HG03159 (cell line): Measurements from ENCODE around the gene RYR3.
"Not testable (repeated sequence)": the region's sequence is repeated elsewhere in the genome, so short reads cannot be mapped to it uniquely, and the experiment has no call there.

Source experiments
- ATAC-seq: cut with Tn5 transposase; IDR thresholded peaks from one replicate; pipeline ENCODE4 v1.9.1; 2021; ENCODE audit warnings: mild to moderate bottlenecking, moderate library complexity; ENCODE audit not compliant: unreplicated experiment

RYR3 gene

DNA sequence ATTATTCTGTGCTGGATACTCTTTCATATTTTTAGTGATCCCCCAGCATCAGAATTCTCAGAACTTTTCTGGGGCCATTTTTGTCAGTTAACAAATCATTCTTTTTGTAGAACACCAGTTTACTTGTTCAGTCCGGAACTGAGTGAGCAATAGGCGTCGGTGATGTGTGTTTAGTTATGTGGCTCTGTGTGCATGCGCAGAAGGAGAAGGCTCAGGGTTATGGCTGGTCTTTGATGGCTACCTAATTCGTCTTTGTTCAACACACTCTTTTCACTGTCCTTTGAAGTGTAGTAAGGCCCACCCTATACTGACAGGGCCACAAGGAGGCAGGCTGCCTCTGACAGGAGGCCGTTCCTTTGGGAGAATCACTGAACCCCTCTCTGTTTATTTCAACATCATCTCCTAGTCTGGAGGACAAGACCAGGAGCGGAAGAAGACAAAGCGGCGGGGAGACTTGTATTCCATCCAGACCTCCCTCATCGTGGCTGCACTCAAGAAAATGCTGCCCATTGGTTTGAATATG, 499.4 kb downstream of the RYR3 start:
- ATAC-seq = no peak

DNA sequence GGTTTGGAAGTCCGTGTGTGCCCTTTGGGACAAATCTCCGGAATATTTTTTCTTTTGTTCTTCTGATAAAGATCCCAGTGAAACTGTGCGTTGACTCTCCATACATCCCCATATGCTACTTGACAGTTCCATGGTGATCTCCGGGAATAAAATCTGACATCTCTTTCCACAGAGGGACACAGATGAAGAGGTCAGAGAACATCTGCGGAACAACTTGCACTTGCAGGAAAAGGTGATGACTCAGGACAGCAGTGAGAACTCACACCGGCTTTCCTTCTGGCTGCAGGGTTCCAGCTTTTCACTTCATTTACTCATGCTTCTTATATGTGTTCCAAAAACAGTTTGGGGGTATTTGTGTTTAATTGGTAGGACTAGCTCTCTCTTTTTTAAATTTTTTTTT, 500.0 kb downstream of the RYR3 start:
- ATAC-seq = no peak

DNA sequence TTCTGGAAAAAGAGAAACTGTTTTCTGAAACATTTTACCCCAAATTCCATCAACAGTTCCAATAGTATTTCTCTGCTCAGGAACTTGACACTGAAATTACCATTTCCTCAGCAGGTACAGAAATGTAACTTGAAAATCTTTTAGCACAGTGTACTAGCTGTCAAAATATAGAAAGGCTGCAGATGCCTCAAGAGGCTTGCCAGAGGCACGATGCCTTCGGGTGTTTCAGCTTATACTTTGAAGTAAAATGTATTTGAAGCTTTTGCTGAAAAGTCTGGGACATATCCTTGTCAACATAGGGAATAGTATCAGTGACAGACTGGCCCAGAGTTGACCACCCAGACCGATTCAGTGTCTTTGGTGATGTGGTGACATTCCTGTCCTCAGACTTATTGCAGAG, 503.1 kb downstream of the RYR3 start:
- no peak for ATAC-seq

DNA sequence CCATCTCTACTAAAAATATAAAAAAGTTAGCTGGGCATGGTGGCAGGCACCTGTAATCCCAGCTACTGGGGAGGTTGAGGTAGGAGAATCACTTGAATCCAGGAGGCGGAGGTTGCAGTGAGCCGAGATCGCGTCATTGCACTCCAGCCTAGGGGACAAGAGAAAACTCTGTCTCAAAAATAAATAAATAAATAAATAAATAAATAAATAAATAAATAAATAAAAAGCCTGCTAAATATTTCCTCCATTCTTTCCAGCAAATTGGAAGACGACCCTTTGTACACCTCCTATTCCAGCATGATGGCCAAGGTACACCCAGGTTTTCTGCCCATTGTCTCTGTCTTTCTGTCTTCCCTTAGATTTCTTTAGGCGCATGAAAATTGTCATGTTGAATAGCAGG, 508.7 kb downstream of the RYR3 start:
- not testable (repeated sequence) for ATAC-seq

DNA sequence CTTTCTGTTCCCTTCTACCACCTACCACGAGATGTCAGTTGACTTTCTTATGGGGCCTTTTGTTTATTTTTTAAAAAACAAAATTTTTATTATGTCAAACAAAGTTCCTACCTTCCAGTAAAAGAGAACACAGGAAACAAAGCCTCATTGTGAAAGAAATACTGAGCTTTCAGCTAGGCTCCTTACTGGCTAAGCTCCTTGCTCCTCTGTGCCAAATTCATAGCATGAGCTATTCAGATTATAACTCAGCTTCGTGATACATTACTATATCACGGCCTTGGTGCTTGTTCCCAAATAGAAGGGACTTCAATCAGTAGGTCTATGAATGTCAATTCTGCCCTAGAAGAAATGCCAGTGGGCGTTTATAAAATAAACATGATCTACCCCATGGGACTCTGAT, 511.7 kb downstream of the RYR3 start:
- ATAC-seq = no peak

DNA sequence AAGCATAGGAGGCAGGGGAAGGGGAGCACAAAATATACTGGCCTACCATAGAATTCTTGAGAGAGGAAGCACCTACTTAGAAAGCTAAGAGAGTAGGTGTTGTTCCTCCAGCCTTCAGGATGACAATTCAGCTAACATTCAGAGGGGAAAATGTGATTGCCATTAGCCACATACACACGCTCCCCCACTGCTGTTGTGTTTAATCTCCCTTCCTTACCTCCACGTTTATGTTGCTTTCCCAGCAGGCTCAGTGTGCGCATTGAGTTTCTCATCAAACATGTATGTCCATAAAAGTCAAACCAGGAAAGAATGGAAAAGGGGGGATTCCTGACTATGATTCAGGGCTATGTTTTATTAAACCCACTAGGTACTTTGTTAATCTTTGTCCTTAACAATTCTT, 512.4 kb downstream of the RYR3 start:
- ATAC-seq = no peak

DNA sequence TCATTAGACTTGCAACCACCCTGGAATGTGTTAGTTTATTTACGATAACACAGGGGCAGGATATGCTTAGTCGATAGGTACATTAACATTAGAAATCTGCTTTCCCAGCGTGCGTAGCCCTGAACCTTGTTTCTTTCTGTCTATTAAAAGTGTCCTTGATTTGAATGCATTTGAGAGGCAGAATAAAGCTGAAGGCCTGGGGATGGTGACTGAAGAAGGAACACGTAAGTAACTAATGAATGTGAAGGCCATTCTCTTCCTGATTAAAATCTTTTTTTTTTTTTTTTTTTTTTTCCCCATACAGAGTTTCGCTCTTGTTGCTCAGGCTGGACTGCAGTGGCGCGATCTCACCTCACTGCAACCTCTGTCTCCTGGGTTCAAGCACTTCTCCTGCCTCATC, 514.7 kb downstream of the RYR3 start:
- ATAC-seq = no peak

DNA sequence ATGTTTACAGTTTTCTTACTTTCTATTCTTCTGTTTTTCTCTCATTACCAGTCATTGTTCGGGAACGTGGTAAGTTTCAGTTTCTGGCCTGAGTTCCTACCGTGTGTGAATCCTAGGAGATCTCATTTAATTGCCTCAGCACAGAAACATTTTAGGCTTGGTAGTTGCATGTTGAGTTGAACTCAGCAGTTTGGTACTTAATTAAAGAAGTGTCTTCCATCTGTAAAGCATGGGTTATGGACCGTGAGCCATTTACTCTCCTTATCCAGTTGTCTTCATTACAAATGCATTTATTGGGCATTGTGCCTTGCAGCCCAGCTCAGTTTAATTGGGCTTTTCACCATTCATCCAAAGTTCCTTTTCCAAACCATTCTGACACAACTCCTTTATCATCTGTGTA, 515.4 kb downstream of the RYR3 start:
- ATAC-seq = no peak

DNA sequence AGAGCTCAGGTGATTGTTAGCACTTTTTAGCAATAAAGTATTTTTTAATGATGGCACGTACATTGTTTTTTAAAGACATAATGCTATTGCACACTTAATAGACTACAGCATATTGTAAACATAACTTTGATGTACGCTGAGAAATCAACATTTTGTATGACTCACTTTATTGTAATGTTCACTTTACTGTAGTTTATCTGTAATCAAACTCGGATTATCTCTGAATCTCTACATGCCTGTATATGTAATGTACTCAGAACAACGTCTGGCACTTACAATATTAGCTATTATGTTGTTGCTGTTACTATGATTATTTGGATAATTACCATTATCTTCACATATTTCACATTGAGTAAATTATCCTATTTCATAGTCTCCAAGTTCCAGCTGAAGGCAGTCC, 519.6 kb downstream of the RYR3 start:
- ATAC-seq = no peak

DNA sequence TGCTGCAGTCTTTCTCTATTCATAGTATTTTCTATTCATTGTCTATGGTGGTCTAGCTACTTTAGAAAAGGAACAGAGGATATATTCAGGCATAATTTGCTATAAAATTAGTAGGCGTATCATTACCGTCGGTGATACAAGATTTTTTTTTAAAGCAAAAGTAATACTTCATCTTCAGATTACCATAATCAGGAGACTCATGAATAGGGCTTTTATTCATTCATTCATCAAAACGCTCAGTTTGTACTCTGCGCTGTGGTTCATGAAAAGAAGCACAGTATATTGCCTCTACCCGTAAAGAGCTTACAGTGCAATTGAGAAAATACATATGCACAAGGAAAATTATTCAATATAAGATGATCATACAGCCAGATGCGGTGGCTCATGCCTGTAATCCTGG, 520.9 kb downstream of the RYR3 start:
- ATAC-seq = no peak

DNA sequence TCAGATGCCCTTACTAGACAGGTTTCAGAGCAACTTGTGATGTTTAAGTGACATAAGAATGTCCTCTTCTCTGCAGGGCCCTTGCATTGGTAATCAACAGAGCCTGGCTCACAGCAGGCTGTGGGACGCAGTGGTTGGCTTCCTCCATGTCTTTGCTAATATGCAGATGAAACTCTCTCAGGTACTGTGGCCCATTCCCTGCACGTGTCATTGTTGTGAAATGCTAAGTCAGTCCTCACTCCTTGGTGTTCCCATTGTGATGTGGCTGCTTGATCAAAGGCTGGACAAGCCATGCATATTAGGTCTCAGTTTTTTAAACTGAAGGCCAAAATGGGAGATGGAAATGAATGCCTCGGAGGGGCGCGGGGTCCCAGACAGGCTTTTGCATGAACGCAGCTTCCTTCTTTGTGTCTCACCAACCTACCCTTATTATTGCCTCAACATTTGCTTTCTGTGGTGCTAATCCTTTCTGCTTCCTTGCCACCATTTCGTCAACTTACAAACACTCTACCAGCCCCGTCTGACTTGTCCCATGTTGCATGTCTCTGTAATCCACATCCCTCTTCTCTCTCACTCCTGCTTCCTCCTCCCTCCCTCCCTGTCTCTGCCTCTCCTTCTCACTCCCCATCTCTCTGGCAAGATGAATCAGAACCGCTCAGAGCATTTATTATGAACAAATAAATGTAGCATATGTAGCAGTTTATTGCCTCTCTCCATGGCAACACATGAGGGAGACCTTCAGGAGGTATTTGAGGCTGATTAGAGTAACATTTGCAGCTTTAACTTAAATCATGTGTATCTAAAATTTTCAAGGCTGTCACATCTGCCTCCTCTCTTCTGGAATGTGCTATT, 524.4 kb downstream of the RYR3 start:
- no peak for ATAC-seq

DNA sequence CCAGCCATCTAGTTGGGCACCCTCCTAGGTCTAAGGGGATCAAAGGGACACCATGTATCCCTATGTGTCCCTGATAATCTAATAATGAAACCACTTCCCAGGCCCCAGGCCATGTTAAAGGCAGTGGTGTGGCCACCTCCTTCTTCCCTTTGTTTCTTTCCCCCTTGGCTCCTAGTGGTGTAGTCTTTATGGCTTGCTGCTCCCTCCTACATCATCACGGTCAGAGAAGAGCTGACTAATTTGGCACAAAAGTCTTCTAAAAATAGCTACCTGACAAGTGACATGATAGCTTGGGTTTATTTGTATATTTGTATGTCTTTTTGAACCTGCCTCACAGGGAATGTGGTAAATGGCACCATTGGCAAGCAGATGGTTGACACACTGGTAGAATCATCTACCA, 526.5 kb downstream of the RYR3 start:
- no peak for ATAC-seq

DNA sequence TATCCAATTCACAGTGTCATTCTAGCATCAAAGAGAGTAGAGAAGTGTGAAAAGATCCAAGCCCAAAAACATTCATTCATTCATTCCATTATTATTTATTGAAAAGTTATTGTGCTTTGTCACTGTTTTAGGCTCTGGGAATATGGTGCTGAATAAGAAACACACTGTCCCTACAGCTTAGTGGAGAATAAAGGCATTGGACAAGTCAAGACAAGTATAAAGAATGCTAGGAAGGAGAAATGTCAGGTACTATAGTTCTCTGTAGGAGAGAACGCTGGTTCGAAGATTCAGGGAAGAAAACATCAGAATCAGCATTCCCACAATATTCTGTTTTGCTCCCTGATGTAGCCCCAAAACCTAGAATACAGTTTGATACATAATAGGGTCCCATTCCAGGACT, 528.8 kb downstream of the RYR3 start:
- ATAC-seq = no peak

DNA sequence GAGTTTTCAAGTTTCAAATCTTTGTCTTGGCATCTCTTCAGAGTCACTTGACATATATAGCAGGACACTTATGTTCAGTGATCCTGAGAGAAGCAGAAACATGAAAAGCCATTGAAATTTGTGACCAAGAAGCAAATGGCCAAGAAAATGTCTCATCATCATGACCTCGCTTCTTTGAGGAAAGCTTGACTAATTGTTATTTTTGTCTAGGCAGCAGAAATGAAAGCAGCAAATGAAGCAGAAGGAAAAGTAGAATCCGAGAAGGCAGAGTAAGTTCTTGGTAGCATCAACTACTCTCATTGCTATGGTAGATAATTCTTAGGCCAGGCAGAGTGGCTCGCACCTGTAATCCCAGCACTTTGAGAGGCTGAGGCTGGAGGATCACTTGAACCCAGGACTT, 529.8 kb downstream of the RYR3 start:
- no peak for ATAC-seq

DNA sequence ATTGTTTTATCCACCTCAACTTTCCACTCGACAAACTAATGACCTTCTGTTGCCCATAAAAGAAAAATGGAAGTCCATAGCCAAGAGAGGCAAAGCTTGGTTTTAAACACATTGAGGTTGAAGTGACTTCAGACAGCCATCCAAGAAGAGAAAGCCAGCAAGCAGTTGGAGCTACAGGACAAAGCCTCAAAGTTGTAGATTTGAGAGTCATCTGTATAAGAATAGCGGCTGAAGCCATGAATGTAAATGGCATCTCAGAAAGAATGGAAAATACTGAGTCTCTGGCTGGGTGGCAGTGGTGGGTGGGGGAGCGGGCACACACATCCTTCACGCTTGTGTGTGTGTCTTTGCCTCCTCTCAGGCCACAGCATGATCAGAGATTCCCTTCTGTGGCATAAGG, 533.4 kb downstream of the RYR3 start:
- no peak for ATAC-seq

DNA sequence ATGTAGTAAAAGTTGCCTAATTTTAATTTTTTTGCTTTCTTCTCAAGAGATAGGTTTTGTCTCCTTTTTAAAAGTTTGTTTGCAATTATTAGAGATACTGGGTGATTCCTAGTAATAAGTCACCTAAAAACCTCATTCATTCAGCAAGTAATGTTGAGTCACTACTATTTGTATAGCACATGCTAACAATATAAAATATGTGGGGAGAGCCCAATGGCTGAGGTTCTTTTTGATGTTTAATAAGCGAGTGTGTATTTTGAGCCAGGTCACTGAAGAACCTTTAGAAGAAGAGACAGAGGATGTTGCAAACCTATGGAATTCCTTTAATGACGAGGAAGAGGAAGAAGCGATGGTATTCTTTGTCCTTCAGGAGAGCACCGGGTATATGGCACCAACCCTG, 533.8 kb downstream of the RYR3 start:
- no peak for ATAC-seq

DNA sequence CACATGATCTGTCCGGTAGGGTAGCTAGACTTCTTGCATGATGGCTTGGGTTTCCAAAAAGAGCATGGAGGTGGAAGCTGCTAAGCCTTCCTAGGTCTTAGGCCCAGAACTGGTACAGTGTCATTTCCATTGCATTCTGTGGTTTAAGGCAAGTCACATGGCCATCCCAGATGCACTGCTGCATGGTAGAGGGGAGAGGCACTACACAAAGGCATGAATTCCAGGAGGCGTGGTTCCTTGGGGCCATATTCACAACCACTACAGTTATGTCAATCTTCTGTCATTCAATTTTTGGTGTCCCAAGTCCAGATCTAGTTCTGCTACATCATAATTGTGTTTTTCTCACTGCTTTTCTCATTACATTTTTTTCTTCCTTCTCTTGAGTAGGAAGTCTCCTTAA, 535.4 kb downstream of the RYR3 start:
- no peak for ATAC-seq

DNA sequence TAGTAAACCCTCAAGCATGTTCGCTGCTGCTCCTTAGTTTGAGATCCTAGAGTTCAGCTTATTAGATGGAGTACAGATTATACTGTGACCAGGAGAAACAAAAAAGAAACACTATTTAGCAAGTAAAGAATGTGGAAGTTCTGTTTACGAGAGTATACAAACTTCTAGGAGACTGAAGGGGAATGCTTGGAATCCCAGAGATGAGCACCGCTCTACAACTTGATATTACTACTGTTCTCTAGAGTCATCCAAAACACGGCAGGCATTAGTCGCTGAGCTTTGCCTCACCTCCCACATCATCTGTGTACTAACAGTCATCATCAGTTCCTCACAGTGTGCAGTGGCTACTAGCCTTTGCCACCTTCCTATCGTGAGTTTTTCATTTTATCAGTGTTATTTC, 536.1 kb downstream of the RYR3 start:
- no peak for ATAC-seq

DNA sequence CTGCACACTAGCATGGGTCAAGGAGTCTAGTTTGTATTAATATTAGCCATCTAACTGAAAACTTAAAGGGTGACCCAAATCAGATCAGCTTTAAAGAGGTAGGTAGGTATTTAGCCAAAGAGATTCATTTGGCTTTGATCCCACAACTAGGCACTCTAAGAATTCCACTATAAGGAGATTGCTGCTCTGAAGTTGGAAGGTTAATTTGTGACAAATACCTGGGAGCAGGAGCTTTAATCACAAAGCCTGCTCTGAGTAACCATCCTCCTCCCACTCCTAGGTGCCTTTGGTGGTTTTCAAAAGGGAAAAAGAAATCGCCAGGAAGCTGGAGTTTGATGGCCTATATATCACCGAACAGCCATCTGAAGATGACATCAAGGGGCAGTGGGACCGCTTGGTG, 537.2 kb downstream of the RYR3 start:
- no peak for ATAC-seq

DNA sequence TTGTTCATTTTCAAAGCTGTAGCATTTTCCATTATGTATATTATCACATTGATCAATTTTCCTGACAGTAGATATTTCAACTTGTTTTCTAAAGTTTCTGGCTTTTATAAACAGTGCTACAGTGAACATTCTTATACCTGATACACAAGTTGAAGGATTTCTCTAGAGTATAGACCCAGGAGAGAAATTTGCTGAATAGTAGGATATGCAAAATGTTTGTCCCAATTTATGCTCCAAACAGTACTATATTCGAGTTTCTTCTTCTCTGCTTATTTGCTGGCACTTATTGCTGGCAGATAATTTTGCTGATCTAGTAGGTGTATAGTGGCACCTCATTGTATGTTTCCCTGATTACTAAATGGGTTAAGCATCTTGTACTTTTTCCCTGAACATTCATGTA, 540.3 kb downstream of the RYR3 start:
- ATAC-seq = no peak

DNA sequence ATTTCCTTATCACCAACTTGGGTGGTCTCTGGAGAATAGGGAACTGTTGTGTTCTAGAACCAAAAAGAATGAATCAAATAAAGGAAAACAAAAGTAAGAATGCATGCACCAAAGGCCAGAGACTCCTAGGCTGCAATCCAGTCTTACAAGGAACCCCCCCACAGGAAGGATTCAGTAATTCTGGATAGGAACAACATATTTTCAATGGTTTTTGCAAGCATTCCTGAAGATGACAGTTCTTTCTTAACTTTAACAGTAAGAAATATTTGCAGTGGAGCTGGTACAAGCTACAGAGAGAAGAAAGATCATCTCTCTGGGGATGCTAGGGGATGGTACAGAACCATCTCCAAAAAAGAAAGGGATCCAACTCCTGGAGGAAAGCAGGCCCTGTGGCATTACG, 541.3 kb downstream of the RYR3 start:
- ATAC-seq = no peak

DNA sequence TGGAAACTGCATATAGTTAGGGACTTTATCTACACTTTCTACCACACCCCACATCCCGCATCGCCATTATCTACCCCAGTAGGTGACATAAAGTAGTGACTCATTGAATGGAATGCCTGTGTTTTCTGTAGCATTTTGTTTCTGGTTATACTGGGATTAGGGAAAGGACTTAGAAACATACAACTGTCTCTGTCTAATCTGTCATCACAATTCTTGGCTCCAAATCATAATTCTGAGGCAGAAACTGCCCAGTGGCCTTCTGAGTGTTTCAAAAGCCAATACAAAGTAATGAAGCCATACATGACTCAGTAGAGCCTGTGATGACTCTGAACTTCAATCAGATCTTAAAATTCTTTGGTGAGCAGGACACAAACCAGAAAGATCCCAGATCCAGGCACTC, 541.8 kb downstream of the RYR3 start:
- no peak for ATAC-seq

DNA sequence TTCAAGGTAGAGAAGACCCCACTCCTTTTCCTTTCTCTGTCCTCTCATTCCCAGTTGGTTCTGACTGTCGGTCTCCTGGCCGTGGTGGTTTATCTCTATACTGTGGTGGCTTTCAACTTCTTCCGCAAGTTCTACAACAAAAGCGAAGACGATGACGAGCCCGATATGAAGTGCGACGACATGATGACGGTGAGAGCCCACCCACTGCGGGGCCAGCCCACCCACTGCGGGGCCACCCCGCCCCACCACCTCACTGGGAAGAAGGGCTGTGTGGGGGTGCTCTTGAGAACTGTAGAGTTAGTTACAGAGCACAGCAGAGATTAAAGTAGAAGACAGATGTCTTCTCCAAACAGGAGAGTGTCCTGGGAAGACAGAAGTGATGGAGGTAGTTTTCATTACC, 547.0 kb downstream of the RYR3 start:
- ATAC-seq = no peak
